GM18498 (cell line): ENCODE data around the gene PPHLN1.
A peak's percentile ranks its signal among the peaks of the same experiment; 100 is the strongest.

Experiments
- ATAC-seq: cut with Tn5 transposase; IDR thresholded peaks from one replicate; pipeline ENCODE4 v1.9.1; 2021; ENCODE audit warnings: mild to moderate bottlenecking, moderate library complexity; ENCODE audit not compliant: unreplicated experiment

The PPHLN1 gene

DNA sequence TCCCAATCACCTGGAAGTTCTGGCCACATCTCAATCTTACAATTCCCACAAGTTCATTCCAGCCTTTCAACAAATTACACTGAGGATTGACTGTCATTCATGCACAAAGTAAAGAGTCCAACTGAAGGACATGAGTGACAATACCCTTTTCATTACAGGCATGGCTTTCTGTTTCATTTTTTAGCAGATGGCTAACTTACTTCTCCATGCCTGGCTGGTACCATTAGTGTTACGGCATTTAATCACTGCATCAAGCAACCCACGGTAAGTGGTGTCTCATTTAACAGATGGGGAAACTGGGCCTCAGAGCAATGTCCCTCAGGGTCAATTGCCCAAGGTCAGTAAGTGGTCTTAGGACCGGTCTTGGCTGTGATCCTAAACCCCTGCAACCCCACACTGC is 149.1 kb downstream of the PPHLN1 start:
- peak; percentile 63 for ATAC-seq

DNA sequence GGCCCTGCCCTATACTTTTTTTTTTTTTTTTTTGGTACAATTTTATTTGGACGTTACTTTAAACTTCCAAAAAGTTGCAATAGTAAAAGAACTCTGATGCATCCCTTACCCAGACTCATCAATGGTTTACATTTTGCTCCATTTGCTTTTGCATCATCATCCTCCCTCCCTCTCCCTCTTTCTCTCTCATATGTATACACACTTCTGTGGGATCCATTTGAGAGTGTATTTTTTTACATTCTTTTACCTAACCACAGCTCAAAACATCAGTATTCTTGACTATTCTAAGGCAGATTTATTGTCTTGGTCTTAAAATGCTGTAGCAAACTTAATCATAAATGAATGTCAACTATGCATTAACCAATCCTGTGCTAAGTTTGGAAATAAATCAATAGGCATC is 152.0 kb downstream of the PPHLN1 start:
- ATAC-seq: no peak

DNA sequence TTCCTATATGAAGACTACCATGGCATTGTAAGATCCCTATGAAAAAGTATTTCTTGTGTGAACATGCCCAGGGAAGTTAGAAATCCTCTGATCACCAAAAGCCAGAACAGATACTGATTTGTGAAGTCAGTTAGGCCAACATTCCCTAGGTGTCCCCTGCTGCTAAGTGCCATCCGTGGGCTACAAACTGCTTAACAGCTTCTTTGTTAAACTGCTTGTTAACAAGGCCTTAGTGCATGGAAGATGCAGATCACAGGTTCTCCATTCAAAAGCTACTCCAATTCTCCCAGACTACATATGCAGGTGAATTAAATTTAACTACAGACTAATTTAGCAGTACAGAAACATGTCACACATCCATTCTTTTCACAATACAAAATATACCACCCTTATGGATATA is 155.4 kb downstream of the PPHLN1 start:
- ATAC-seq: no peak

DNA sequence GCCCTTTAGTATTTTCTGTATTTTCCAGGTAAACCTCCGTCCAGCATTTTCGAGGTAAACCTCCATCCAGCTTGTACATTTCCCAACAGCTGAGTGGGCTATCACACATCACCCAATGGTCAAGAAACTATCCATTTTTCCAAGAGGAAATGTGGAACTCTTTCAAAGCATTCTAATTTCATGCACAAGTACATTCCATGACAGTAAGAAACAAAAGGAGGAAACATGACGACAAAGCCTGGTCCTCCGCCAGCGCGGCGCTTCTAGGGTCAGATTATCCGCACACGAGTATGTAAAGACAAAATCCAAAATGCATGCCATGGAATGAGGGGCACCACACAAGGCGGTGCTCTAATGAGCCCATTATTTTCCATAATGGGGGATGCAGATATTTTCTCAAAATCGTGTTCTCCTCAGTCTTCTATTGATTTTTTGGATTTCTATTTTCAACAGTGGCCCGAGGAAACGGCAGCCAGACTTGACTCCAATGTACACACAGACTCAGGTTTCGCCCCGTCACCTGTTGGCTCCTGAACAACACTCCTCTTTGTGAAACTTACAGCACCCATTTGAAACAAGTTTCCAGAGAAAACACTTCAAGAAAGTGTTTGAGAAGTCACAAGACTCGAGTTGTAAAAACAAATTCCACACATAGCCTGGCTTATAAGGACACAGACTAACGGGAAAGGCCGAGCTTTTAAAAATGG is 156.2 kb downstream of the PPHLN1 start:
- ATAC-seq: no peak

DNA sequence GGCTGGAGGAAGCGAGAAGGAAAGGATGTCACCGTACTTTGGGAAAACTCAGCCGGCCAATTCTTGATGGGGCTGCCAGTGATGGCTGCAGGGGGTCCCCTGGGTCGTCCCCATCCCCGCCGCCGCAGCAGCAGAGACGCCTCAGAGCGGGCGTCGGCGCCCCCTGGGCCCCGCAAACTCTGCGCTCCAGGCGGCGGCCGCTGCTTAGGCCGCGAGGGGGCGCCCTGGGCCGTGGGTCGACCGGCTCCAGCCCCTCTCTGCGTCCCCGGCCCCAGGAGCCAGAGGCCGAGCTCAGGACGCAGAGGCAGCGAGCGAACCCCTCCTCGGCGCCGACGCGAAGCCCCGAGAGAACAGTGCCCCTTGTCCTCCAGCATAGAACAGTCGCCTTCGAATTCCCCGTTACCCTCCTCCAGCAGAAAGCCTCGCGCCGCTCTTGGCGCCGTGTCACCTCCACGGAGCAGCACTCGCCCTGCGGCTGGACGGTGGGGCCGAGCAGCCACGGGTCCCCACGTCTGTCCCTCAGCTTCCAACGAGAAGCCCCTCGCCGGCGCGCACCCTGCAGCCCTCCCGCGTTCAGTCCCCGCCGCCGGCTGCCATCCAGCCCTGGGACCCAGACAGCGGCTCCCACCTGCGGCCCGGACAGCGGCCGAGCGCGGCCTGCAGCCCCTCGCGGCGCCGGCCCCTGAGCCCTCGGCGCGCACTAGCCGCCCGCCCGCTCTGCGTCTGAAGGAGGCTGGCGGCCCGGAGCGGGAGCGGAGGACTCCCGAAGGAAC is 157.0 kb downstream of the PPHLN1 start:
- ATAC-seq: peak; percentile 80

DNA sequence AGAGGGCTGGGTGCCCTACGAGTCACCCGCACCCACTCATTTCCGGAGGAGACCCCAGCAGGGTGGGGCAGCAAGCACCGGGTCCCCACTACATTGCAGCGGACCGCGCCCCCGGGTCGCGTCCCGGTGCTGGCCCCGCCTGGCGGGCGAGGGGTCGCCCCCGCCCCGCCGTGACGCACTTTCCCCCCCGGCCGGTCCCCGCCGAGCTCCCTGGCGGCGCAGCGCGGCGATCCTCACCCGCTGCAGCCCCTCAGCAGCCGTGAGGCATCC is 157.5 kb downstream of the PPHLN1 start:
- peak; percentile 44 for ATAC-seq

DNA sequence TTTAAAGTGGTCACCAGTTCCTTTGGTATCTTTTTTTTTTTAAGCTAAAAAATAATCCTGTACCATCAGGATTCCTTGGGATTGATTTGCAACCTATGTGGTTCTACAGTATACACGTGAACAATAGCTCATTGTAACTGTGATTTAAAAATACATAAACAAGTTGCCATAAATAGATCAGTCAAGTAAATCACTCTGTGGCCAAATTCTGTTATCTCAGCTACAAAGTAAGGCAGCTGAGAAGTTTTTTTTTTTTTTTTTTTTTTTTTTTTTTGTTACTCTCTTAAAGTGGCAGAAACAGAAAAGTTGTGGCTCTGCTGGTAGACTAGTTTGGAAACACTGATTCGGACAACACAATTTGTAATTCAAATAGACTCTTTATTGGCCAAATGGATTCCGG is 159.0 kb downstream of the PPHLN1 start:
- ATAC-seq: no peak

DNA sequence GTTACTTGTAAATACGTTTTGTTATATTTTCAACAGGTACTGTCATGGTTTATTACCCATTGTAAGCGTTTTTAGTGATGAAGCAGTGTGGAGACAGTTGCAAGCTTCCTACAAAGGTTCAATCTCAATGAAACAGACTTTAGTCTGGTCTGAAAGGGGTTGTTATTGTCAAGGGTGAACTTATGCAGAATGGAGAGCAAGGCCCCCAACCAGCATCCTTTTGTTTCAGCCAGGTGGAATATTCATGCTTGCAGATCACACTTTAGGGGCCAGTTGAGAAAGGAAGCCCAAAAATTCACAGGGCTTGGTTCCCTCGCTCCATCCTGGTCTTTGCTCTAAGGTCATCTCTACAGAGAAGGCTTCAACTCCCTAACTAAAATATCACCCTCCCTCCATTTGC is 159.9 kb downstream of the PPHLN1 start:
- ATAC-seq: no peak

DNA sequence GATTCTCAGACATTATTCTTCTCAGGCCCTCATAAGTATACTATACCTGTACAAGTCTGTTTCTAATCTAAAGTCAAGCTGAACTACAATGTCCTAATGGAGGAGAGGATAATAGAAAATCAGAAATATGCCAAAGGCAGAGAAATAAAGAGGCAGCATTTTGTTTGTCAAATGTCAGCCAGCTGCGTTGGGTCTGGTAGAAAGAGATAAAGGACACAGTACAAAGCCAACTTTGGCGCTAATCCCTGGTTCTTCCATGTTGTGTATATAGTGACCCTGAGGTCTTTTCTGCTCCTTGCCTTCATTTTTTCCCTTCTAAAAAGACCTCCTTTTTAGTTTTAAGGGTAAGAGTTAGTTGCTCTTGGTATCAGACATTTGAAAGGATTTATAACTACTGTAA is 160.4 kb downstream of the PPHLN1 start:
- no peak for ATAC-seq

DNA sequence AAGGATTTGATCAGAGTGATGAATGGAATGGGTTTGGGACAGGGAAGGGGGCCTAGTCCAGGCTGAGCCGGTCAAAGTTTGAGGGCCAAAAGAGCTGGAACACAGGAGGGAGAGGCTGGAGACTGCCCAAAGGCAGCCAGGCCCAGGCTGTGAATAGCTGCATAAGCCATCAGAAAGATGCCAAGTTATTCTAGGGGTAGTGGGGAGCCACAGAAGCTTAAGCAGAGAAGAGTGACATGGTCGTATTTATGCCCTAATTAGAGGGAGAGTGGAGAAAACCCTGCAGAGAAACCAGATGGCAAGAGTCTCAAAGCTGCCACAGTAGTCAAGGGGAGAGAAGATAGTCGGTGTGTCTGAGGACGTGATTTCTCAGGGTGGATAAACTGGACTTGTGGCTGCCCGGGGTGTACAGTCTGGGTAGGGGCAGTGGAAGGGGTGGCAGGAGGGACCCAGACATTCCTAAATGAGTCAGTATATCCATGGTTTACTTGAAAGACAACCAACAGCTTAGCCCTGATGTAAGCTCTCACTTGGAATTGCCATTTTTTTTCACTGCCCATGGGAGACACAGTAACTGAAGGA is 164.4 kb downstream of the PPHLN1 start:
- ATAC-seq: no peak
